Measurements from ENCODE around the gene MOB3A. TPM values are rescaled to one million over a fixed set of nuclear protein-coding genes. Genes with fewer than 3 reads are reported as not detected.

Gene MOB3A
- total and polyA plus RNA-seq, 2 experiments from 2014 or later = 2.9 to 5.9 TPM

GRCh38 chr19:2021453-2022140 is 74.5 kb downstream of the MOB3A start:
- H3K4me3 Mint-ChIP-seq = no peak overlapping the region

More at GRCh38 chr19:2021453-2022140, 74.5 kb downstream of the MOB3A start:
- no peak for TF ChIP-seq ZNF331 (CRISPR knock-in tag; IDR thresholded peaks at IDR 0.05; ENCODE audit: low read depth)
- TF ChIP-seq, protein P1, sequence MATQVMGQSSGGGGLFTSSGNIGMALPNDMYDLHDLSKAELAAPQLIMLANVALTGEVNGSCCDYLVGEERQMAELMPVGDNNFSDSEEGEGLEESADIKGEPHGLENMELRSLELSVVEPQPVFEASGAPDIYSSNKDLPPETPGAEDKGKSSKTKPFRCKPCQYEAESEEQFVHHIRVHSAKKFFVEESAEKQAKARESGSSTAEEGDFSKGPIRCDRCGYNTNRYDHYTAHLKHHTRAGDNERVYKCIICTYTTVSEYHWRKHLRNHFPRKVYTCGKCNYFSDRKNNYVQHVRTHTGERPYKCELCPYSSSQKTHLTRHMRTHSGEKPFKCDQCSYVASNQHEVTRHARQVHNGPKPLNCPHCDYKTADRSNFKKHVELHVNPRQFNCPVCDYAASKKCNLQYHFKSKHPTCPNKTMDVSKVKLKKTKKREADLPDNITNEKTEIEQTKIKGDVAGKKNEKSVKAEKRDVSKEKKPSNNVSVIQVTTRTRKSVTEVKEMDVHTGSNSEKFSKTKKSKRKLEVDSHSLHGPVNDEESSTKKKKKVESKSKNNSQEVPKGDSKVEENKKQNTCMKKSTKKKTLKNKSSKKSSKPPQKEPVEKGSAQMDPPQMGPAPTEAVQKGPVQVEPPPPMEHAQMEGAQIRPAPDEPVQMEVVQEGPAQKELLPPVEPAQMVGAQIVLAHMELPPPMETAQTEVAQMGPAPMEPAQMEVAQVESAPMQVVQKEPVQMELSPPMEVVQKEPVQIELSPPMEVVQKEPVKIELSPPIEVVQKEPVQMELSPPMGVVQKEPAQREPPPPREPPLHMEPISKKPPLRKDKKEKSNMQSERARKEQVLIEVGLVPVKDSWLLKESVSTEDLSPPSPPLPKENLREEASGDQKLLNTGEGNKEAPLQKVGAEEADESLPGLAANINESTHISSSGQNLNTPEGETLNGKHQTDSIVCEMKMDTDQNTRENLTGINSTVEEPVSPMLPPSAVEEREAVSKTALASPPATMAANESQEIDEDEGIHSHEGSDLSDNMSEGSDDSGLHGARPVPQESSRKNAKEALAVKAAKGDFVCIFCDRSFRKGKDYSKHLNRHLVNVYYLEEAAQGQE (IDR thresholded peaks at IDR 0.05; ENCODE audit: unreplicated experiment) = no peak
- TF ChIP-seq EZH2phosphoT487 (IDR thresholded peaks at IDR 0.05; ENCODE audit: unreplicated experiment) = no peak
- TF ChIP-seq, protein P2, sequence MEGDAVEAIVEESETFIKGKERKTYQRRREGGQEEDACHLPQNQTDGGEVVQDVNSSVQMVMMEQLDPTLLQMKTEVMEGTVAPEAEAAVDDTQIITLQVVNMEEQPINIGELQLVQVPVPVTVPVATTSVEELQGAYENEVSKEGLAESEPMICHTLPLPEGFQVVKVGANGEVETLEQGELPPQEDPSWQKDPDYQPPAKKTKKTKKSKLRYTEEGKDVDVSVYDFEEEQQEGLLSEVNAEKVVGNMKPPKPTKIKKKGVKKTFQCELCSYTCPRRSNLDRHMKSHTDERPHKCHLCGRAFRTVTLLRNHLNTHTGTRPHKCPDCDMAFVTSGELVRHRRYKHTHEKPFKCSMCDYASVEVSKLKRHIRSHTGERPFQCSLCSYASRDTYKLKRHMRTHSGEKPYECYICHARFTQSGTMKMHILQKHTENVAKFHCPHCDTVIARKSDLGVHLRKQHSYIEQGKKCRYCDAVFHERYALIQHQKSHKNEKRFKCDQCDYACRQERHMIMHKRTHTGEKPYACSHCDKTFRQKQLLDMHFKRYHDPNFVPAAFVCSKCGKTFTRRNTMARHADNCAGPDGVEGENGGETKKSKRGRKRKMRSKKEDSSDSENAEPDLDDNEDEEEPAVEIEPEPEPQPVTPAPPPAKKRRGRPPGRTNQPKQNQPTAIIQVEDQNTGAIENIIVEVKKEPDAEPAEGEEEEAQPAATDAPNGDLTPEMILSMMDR (conservative IDR thresholded peaks at IDR 0.05; ENCODE audit: low read depth in 2 of 2) = peak in 1 of 2 experiments; percentile 17; a peak in 1 of 4 replicates
- TF ChIP-seq NANOG (IDR thresholded peaks at IDR 0.05; ENCODE audit: borderline replicate concordance) = no peak
- no peak for TF ChIP-seq ETS1 (IDR thresholded peaks at IDR 0.05)
- TF ChIP-seq CREB1 (CRISPR knock-in tag; IDR thresholded peaks at IDR 0.05; ENCODE audit: low read depth) = no peak
- TF ChIP-seq, protein P3, sequence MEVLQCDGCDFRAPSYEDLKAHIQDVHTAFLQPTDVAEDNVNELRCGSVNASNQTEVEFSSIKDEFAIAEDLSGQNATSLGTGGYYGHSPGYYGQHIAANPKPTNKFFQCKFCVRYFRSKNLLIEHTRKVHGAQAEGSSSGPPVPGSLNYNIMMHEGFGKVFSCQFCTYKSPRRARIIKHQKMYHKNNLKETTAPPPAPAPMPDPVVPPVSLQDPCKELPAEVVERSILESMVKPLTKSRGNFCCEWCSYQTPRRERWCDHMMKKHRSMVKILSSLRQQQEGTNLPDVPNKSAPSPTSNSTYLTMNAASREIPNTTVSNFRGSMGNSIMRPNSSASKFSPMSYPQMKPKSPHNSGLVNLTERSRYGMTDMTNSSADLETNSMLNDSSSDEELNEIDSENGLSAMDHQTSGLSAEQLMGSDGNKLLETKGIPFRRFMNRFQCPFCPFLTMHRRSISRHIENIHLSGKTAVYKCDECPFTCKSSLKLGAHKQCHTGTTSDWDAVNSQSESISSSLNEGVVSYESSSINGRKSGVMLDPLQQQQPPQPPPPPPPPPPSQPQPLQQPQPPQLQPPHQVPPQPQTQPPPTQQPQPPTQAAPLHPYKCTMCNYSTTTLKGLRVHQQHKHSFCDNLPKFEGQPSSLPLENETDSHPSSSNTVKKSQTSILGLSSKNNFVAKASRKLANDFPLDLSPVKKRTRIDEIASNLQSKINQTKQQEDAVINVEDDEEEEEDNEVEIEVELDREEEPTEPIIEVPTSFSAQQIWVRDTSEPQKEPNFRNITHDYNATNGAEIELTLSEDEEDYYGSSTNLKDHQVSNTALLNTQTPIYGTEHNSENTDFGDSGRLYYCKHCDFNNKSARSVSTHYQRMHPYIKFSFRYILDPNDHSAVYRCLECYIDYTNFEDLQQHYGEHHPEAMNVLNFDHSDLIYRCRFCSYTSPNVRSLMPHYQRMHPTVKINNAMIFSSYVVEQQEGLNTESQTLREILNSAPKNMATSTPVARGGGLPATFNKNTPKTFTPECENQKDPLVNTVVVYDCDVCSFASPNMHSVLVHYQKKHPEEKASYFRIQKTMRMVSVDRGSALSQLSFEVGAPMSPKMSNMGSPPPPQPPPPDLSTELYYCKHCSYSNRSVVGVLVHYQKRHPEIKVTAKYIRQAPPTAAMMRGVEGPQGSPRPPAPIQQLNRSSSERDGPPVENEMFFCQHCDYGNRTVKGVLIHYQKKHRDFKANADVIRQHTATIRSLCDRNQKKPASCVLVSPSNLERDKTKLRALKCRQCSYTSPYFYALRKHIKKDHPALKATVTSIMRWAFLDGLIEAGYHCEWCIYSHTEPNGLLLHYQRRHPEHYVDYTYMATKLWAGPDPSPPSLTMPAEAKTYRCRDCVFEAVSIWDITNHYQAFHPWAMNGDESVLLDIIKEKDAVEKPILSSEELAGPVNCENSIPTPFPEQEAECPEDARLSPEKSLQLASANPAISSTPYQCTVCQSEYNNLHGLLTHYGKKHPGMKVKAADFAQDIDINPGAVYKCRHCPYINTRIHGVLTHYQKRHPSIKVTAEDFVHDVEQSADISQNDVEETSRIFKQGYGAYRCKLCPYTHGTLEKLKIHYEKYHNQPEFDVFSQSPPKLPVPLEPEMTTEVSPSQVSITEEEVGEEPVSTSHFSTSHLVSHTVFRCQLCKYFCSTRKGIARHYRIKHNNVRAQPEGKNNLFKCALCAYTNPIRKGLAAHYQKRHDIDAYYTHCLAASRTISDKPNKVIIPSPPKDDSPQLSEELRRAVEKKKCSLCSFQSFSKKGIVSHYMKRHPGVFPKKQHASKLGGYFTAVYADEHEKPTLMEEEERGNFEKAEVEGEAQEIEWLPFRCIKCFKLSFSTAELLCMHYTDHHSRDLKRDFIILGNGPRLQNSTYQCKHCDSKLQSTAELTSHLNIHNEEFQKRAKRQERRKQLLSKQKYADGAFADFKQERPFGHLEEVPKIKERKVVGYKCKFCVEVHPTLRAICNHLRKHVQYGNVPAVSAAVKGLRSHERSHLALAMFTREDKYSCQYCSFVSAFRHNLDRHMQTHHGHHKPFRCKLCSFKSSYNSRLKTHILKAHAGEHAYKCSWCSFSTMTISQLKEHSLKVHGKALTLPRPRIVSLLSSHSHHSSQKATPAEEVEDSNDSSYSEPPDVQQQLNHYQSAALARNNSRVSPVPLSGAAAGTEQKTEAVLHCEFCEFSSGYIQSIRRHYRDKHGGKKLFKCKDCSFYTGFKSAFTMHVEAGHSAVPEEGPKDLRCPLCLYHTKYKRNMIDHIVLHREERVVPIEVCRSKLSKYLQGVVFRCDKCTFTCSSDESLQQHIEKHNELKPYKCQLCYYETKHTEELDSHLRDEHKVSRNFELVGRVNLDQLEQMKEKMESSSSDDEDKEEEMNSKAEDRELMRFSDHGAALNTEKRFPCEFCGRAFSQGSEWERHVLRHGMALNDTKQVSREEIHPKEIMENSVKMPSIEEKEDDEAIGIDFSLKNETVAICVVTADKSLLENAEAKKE (CRISPR knock-in tag; IDR thresholded peaks at IDR 0.05) = no peak
- no peak for DNase-seq (ENCODE audit: low spot score)
- Histone ChIP-seq H3K4me1 (ENCODE audit: insufficient read depth) (no peaks in the 10 kb centered on the region), H3K79me2 (replicated peaks; ENCODE audit: insufficient read depth) (no peaks in the 10 kb centered on the region), H3K27ac (ENCODE audit: low read depth) (no peak overlapping the region), H3K9me2 (ENCODE audit: insufficient read depth) (no peaks in the 10 kb centered on the region), H4K20me1 (replicated peaks; ENCODE audit: insufficient read depth) (no peaks in the 10 kb centered on the region; the same call in 1 of the 2 replicates), H3K36me3 (ENCODE audit: insufficient read depth) (no peaks in the 10 kb centered on the region), H3K4me3 (no peak overlapping the region), H3K27me3 (ENCODE audit: insufficient read depth) (no peaks in the 10 kb centered on the region), H3K4me2 (no peak overlapping the region), H2AFZ (no peak overlapping the region), H3F3A (replicated peaks; ENCODE audit: low read depth) (peaks cover 4% of the 10 kb centered on the region; the same call in 1 of the 2 replicates)
- Mint-ChIP-seq H3K27me3 (ENCODE audit: insufficient read depth, low read depth, poor library complexity) (peaks cover 14% of the 10 kb centered on the region), H3K9me3 (peaks cover 17% of the 10 kb centered on the region), H3K36me3 (ENCODE audit: low read depth) (peaks cover 12% of the 10 kb centered on the region; the same call in 2 of the 3 replicates), H3K4me1 (no peaks in the 10 kb centered on the region), H3K27ac (no peak overlapping the region)
- no peak for ATAC-seq
